ENCODE measurements around the gene LSAMP. TPM values are rescaled to one million over a fixed set of nuclear protein-coding genes. Genes with fewer than 3 reads are reported as not detected.

Gene LSAMP
- total RNA-seq, 4 donors from 2014 or later = 4.3 to 5.2 (median 5.0) TPM

- WGBS = 82% methylated on average over 7 of the region's 7 CpGs
These were observed 296.1 kb downstream of the LSAMP start for GRCh38 chr3:116148881-116149851.

GRCh38 chr3:116145613-116146012 lies 299.7 kb downstream of the LSAMP start:
- Histone ChIP-seq H3K9me3 (peaks cover 11% of the 10 kb centered on the region), H3K36me3 (no peaks in the 10 kb centered on the region), H3K27me3 (no peaks in the 10 kb centered on the region), H3K27ac (no peak overlapping the region), H3K4me1 (no peaks in the 10 kb centered on the region), H3K4me3 (no peak overlapping the region)
- WGBS = 94% methylated on average over 1 of the region's 1 CpG
- DNase-seq (ENCODE audit: low spot score in 2 of 2) = no peak
- TF ChIP-seq CTCF (IDR thresholded peaks at IDR 0.05) (no peak), POLR2AphosphoS5 (IDR thresholded peaks at IDR 0.05) (no peak), EP300 (IDR thresholded peaks at IDR 0.05) (no peak), POLR2A (IDR thresholded peaks at IDR 0.05) (no peak)

More at GRCh38 chr3:116148881-116149851, 296.1 kb downstream of the LSAMP start:
- peaks cover 11% of the 10 kb centered on the region for H3K9me3 ChIP-seq
- no peaks in the 10 kb centered on the region for H3K27me3 ChIP-seq
- H3K27ac ChIP-seq = no peak overlapping the region
- H3K4me3 ChIP-seq = no peak overlapping the region
- DNase-seq (ENCODE audit: low spot score in 2 of 2) = no peak
- H3K4me1 ChIP-seq = no peaks in the 10 kb centered on the region
- TF ChIP-seq POLR2AphosphoS5 (IDR thresholded peaks at IDR 0.05) (no peak), POLR2A (IDR thresholded peaks at IDR 0.05) (no peak), CTCF (IDR thresholded peaks at IDR 0.05) (no peak), EP300 (IDR thresholded peaks at IDR 0.05) (no peak)
- H3K36me3 ChIP-seq = no peaks in the 10 kb centered on the region

- Histone ChIP-seq H3K4me1 (no peaks in the 10 kb centered on the region), H3K27me3 (no peaks in the 10 kb centered on the region), H3K36me3 (no peaks in the 10 kb centered on the region), H3K27ac (no peak overlapping the region), H3K9me3 (peaks cover 11% of the 10 kb centered on the region), H3K4me3 (no peak overlapping the region)
- WGBS = 90% methylated on average over 4 of the region's 4 CpGs
- TF ChIP-seq CTCF (IDR thresholded peaks at IDR 0.05) (no peak), POLR2A (IDR thresholded peaks at IDR 0.05) (no peak), POLR2AphosphoS5 (IDR thresholded peaks at IDR 0.05) (no peak), EP300 (IDR thresholded peaks at IDR 0.05) (no peak)
- no peak for DNase-seq (ENCODE audit: low spot score in 2 of 2)
These were observed 303.6 kb downstream of the LSAMP start for GRCh38 chr3:116141724-116142123.

GRCh38 chr3:116140100-116140689 lies 305.1 kb downstream of the LSAMP start:
- no peaks in the 10 kb centered on the region for H3K27me3 ChIP-seq
- no peaks in the 10 kb centered on the region for H3K36me3 ChIP-seq
- 28% methylated on average over 5 of the region's 5 CpGs for WGBS
- no peak overlapping the region for H3K27ac ChIP-seq
- no peak overlapping the region for H3K4me3 ChIP-seq
- DNase-seq (ENCODE audit: low spot score in 2 of 2) = no peak
- peaks cover 1% of the 10 kb centered on the region for H3K9me3 ChIP-seq
- H3K4me1 ChIP-seq = no peaks in the 10 kb centered on the region
- no peak for TF ChIP-seq POLR2A (IDR thresholded peaks at IDR 0.05)
- peak; percentile 15 to 39 for TF ChIP-seq CTCF (IDR thresholded peaks at IDR 0.05)
- TF ChIP-seq EP300 (IDR thresholded peaks at IDR 0.05) = no peak
- no peak for TF ChIP-seq POLR2AphosphoS5 (IDR thresholded peaks at IDR 0.05)

- Histone ChIP-seq H3K4me3 (no peak overlapping the region), H3K9me3 (no peaks in the 10 kb centered on the region), H3K4me1 (no peaks in the 10 kb centered on the region), H3K36me3 (no peaks in the 10 kb centered on the region), H3K27me3 (no peaks in the 10 kb centered on the region), H3K27ac (no peak overlapping the region)
- WGBS = 75% methylated on average over 2 of the region's 2 CpGs
- TF ChIP-seq EP300 (IDR thresholded peaks at IDR 0.05) = no peak
- TF ChIP-seq CTCF (IDR thresholded peaks at IDR 0.05) = no peak
- TF ChIP-seq POLR2AphosphoS5 (IDR thresholded peaks at IDR 0.05) = no peak
- no peak for TF ChIP-seq POLR2A (IDR thresholded peaks at IDR 0.05)
- DNase-seq (ENCODE audit: low spot score in 2 of 2) = no peak
These were observed 305.6 kb downstream of the LSAMP start for GRCh38 chr3:116139641-116140040.
